NCI-H524 treated with DMSO at 0.1 percent for 48 hours (cell line): ENCODE data around the gene INO80.
"Not testable (repeated sequence)": the region's sequence is repeated elsewhere in the genome, so short reads cannot be mapped to it uniquely, and the experiment has no call there.

ENCODE experiments used
- DNase-seq: peaks from one replicate; lab custom pipeline; 2025; lab: John Stamatoyannopoulos, UW

INO80 gene

GRCh38 chr15:41121951-41122350 is 5.9 kb upstream of the INO80 start:
- no peak for DNase-seq

DNA sequence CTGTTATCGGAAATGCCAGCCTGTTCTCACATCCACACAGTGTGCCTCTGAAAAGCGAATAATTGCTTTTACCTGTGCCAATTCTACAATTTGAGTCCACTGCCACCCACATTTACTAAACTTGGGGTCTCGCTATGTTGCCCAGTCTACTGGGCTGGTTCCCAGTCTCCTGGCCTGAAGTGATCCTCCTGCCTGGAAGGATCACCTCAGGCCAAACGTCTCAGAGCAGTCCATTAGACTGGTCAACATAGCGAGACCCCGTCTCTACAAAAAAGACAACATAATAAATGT is 827 bp upstream of the INO80 start:
- no peak for DNase-seq

DNA sequence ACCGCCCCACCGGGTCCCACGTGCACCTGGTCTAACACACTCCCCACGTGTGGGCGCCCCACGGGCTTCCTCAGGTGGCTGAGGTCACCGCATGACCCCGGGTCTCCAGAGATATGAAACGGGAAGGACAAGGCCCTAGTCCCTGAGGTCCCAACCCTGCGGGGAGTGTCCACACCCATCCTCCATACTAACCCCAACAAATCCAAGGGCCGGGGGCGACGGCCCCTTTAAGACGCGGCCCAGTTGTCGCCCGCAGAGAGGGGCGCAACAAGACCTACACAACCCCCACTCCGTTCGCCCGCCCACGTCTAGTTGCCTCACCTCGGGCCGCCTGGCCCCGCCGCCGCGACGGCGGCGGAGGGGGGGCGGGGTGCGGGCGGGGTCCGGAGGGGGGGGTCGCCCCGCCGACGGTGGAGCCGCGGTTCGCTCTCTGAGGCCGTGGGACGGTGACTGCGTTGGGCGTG is 396 bp downstream of the INO80 start:
- DNase-seq: no peak

- no peak for DNase-seq
These were observed 874 bp downstream of the INO80 start for GRCh38 chr15:41115161-41115651.

GRCh38 chr15:41106947-41107346 is 9.1 kb downstream of the INO80 start:
- no peak for DNase-seq

DNA sequence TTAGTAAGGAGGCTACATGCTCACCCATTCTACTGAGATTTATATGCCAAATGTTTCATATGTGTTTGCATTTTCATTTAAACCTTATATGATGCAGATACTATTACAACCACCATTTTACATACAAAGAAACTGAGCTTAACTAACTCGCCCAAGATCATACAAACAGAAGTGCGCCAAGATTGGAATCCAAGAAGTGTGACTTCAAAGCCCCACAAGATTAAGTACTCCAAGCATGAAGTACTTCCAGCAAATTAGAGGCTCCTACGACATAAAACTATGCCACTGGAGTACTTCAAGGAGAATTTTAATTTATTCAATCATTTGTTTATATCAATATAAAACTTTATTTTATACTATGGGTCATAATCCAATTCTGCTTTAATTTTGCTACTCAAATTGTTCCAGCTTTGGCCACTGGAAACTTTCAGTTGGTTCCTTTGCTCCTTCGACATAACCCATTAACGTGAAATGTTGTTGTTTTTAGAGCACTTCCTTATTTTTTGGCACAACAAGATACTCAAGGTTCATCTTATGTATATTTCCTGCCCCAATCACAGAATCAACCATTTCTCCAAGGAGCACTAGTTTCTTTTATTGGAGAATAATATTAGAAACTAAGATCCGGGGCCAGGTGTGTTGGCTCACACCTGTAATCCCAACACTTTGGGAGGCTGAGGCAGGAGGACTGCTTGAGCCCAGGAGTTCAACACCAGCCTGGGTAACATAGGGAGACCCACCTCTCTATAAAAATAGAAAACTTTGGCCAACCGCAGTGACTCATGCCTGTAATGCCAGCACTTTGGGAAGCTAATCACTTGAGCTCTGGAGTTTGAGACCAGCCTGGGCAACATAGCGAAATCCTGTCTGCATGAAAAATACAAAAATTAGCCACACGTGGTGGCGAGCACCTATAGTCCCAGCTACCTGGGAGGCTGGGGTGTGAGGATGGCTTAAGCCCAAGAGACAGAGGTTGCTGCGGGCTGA is 10.4 kb downstream of the INO80 start:
- DNase-seq: no peak

- DNase-seq: no peak
These were observed 11.8 kb downstream of the INO80 start for GRCh38 chr15:41104234-41104633.

DNA sequence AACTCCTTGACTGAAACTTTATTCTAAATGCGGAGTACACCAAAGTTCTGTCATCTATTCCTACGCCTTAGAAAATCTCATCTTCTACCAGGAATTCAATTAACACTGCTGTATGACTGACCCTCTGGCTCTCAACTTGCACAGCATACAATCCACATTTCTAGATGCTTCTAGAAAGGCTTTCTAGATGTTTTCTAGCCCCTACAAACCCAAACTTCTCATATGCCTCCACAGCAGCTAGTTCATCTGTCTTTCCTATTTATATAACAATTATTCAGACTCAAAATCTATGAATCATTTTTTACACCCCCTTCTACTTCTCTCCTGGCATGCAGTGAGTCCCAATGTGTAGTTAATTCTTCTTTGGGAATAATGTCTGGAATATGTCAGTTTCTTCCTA is 13.2 kb downstream of the INO80 start:
- no peak for DNase-seq

GRCh38 chr15:41096178-41096577 is 19.9 kb downstream of the INO80 start:
- no peak for DNase-seq

DNA sequence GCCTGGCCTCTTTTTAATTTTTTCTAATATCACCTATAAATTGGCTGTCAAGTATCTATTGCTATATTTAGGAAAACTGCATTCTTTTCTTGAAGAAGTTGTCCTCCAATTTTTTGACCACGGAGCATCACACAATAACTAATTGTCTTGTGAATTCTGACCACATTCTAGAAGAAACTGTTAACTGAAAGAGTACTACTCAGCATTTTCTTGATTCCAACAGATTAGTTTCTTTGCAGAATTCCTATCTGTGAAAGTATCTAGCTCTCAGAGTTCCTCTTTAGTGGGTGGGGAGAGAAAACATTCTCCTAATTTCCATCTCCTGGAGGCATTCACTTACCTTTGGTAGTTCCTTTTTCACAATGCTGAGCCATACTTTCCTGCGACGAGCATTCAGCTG is 31.1 kb downstream of the INO80 start:
- DNase-seq: no peak

GRCh38 chr15:41080144-41080543 is 35.9 kb downstream of the INO80 start:
- no peak for DNase-seq

DNA sequence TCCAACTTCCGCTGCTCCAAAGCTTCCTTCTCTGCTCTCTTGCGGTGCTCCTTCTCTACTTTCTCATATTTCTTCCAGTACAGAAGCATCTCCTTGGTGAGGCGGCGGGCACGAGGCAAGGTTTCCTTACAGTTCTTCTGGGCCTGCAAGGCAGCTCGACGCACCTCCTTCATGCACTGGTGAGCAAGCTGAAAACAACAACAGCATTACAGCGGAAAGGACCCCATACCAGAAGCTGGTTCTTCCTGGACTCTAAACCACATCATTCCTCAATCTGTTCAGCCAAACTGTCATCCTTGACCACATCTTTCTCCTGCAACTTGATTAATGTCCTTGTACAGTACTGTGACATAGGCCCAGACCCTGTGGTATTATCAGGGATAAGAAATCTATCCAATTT is 36.4 kb downstream of the INO80 start:
- no peak for DNase-seq

DNA sequence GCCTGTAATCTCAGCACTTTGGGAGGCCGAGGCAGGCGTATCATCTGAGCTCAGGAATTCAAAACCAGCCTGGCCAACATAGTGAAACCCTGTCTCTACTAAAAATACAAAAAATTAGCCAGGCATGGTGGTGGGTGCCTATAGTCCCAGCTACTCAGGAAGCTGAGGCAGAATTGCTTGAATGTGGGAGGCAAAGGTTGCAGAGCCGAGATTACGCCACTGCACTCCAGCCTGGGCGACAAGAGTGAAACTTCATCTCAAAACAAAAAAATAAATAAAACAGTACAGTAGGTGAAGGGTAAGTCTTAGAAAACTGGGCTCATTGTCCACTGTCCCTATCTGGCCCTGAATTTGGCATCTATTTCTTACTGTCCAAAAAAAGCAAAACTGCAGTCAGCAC is 37.2 kb downstream of the INO80 start:
- not testable (repeated sequence) for DNase-seq

DNA sequence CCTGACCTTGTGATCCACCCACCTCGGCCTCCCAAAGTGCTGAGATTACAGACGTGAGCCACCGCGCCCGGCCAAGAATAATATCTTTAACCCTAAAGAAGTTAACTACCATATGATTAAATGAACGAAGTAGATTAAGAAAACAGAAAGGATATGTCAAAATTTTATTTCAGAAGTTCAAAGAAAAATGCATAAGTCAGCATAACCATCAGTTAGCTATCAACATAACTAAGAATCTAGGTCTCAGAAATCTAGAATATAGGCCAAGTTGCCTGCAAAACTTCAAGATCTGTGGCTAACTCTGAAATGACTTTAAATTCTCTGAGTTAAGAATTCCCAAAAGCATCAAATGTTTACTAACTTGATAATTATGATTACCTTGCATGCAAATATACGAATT is 38.0 kb downstream of the INO80 start:
- no peak for DNase-seq

GRCh38 chr15:41073028-41073427 is 43.1 kb downstream of the INO80 start:
- DNase-seq: no peak

- no peak for DNase-seq
These were observed 44.1 kb downstream of the INO80 start for GRCh38 chr15:41072013-41072412.

DNA sequence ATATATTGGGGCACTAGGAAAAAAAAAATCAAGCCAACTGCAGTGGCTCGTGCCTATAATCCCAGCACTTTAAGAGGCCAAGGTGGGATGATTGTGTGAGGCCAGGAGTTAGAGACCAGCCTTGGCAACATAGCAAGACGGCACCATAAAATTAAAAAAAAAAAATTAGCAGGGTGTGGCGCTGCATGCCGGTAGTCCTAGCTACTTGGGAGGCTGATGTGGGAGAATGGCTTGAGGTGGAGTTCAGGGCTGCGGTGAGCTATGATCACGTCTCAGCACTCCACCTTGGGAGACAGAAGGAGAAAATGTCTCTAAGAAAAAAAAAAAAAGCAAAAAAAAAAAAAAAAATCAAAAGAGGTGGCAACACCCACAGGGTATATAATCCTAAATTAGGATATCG is 49.6 kb downstream of the INO80 start:
- DNase-seq: no peak

GRCh38 chr15:41061667-41062066 is 54.4 kb downstream of the INO80 start:
- DNase-seq: no peak

DNA sequence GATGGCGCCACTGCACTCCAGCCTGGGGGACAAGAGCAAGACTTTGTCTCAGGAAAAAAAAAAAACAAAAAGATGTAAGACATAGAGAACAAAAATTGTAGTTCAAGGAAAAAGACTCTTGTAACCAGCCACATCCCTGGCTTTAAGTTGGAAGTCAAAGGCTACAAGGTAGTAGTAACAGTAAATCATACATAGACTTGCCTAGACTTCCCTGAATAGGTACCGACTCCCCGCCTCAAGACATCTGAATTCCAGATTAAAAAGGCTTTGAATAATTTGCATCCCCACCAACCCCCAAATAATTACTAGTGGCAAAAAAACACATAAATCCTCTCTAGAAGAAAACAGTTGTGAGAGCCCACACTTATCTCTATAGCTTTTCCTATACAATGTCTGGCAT is 55.6 kb downstream of the INO80 start:
- no peak for DNase-seq

DNA sequence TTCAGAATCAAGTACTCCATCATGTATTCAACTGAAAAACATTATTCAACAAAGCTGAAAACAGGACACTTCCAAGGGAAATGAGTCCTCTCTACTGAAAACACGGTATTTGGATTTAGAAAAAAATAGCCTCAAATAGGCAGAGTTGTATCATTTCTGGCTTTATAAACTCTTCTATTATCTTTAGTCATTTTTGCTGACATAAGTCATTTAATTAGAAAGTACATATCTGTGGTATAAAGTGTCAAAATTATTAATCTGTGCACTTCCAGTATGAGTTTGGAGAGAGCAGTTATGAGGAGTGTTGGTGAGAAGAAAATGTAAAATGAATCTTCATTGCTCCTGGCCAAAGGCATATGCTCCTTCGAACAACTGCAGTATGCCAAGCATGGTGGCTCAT is 59.3 kb downstream of the INO80 start:
- no peak for DNase-seq

DNA sequence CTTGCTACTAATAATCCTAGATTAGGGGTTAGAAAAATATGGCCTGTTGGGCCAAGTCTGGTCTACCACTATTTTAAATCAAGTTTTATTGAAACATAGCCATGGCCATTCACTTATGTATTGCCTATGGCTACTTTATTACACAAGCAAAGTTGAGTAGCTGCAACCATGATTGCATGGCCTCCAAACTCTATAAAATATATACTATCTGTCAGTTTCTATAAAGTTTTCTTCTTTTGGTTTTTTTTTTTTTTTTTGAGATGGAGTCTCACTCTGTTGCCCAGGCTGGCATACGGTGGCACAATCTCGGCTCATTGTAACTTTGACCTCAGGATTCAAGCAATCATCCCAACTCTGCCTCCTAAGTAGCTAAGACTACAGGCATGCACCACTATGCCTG is 60.4 kb downstream of the INO80 start:
- no peak for DNase-seq

GRCh38 chr15:41051139-41051538 is 64.9 kb downstream of the INO80 start:
- DNase-seq: no peak

GRCh38 chr15:41048852-41049251 is 67.2 kb downstream of the INO80 start:
- DNase-seq: no peak

DNA sequence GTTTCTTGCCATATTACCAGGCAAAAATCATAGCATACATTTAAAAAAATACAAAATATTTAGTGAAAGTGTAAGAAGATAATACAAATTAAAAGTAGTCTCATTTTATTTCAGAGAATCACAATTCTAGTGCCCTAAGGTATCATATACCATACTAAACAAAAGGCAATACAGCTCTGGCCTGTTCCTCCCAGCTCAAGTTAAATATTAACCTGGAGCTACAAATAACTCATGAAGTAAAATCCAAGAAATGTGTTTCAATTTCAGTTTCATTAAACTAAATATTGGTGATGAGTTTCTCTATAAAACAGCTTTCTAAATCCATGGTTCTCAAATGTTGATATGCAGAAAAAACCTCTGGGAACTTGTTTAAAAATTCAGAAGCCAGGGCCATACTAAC is 67.7 kb downstream of the INO80 start:
- no peak for DNase-seq
